ENCODE data around the gene CAMK1.
"Not testable (repeated sequence)": the region's sequence is repeated elsewhere in the genome, so short reads cannot be mapped to it uniquely, and the experiment has no call there.

The CAMK1 gene

GRCh38 chr3:9792405-9793160 lies 22.8 kb upstream of the CAMK1 start, which contains the start of the genes ARPC4 and TADA3:
ARPC4 (plus strand) TSS chr3:9793082; CDS start chr3:9793122, 40 bp downstream.
TADA3 (minus strand) TSS chr3:9792473; CDS start chr3:9791466, 1,007 bp downstream.
- peak; percentile 99 for DNase-seq

- no peak for DNase-seq
Observed at GRCh38 chr3:9791790-9792404, 22.1 kb upstream of the CAMK1 start.

- no peak for DNase-seq
Observed at GRCh38 chr3:9791127-9791526, 21.4 kb upstream of the CAMK1 start.

- no peak for DNase-seq
Observed at GRCh38 chr3:9787714-9788113, 18.0 kb upstream of the CAMK1 start.

- no peak for DNase-seq
Observed at GRCh38 chr3:9786825-9787669, 17.3 kb upstream of the CAMK1 start.

- no peak for DNase-seq
Observed at GRCh38 chr3:9786209-9786739, 16.5 kb upstream of the CAMK1 start.

- DNase-seq = no peak
Observed at GRCh38 chr3:9785602-9786001, 15.9 kb upstream of the CAMK1 start.

- DNase-seq = no peak
Observed at GRCh38 chr3:9784965-9785364, 15.2 kb upstream of the CAMK1 start.

- DNase-seq = no peak
Observed at GRCh38 chr3:9783954-9784353, 14.2 kb upstream of the CAMK1 start.

GRCh38 chr3:9782770-9783169 lies 13.0 kb upstream of the CAMK1 start:
- no peak for DNase-seq

GRCh38 chr3:9781978-9782603 lies 12.3 kb upstream of the CAMK1 start:
- DNase-seq = no peak

GRCh38 chr3:9781551-9781950 lies 11.8 kb upstream of the CAMK1 start:
- no peak for DNase-seq

GRCh38 chr3:9780910-9781309 lies 11.2 kb upstream of the CAMK1 start:
- DNase-seq = no peak

GRCh38 chr3:9780458-9780812 lies 10.7 kb upstream of the CAMK1 start:
- no peak for DNase-seq

GRCh38 chr3:9779721-9780457 lies 10.1 kb upstream of the CAMK1 start:
- no peak for DNase-seq

GRCh38 chr3:9779075-9779593 lies 9.4 kb upstream of the CAMK1 start:
- no peak for DNase-seq

GRCh38 chr3:9778143-9779074 lies 8.7 kb upstream of the CAMK1 start:
- DNase-seq = no peak

- DNase-seq = no peak
Observed at GRCh38 chr3:9777694-9778021, 7.9 kb upstream of the CAMK1 start.

GRCh38 chr3:9776896-9777693 lies 7.3 kb upstream of the CAMK1 start:
- DNase-seq = no peak

- not testable (repeated sequence) for DNase-seq
Observed at GRCh38 chr3:9771007-9771406, 1.3 kb upstream of the CAMK1 start.

All from retina (tissue), 1 donor.